SK-N-SH (cell line): ENCODE data around the gene SLIT1. TPM values are rescaled to one million over a fixed set of nuclear protein-coding genes. Genes with fewer than 3 reads are reported as not detected.

ENCODE experiments used
- CTCF ChIA-PET: fragments of 300-600, 350-600 bp; formaldehyde crosslinking; extraction: SDS; loops from one replicate; lab custom pipeline; 2021; lab: Yijun Ruan, JAX
- POLR2A ChIA-PET: fragments of 350-600 bp; sonication (Branson Sonifier 250); formaldehyde crosslinking; extraction: SDS; loops from one replicate; lab custom pipeline; 2020; ENCODE audit warnings: antibody characterized with exemption, inconsistent platforms; lab: Yijun Ruan, JAX
- DNase-seq: peaks from one replicate; pipeline ENCODE4 v3.0.0; 2012
- H2AFZ ChIP-seq: fragments of 200-600 bp; sonication (generic); 2 replicates; pipeline ENCODE4 v1.8.1; 2016; ENCODE audit warnings: antibody characterized with exemption, mild to moderate bottlenecking, low read depth
- H3F3A ChIP-seq: fragments of 200-600 bp; sonication (generic); replicated peaks from 2 replicates; pipeline ENCODE3; 2016; ENCODE audit warnings: antibody characterized with exemption, mild to moderate bottlenecking; ENCODE audit not compliant: insufficient read depth
- H3K27ac ChIP-seq, 2 experiments: fragments of 200-500 bp in 1 of 2; fragments of 200-600 bp in 1 of 2; sonication (Bioruptor generic) in 1 of 2; sonication (generic), shearing (Covaris generic) in 1 of 2; 2 replicates each; pipeline versions ENCODE4 v1.5.1 to v1.6.1; 2014 to 2016; ENCODE audit warnings: low read depth in 2 of 2, inconsistent platforms in 1 of 2, low read length in 1 of 2, mild to moderate bottlenecking in 1 of 2, mixed read lengths in 1 of 2
- H3K27me3 ChIP-seq: fragments of 200-600 bp; sonication (generic), shearing (Covaris generic); 2 replicates; pipeline ENCODE4 v1.6.1; 2016; ENCODE audit warnings: mixed run types; ENCODE audit not compliant: insufficient read depth
- H3K36me3 ChIP-seq, 2 experiments: fragments of 200-500 bp in 1 of 2; fragments of 200-600 bp in 1 of 2; sonication (Bioruptor generic) in 1 of 2; sonication (generic) in 1 of 2; replicated peaks in 1 of 2; 2 replicates each; pipeline versions ENCODE3 to v1.5.1; 2014 to 2016; ENCODE audit warnings: low read length in 1 of 2, mild to moderate bottlenecking in 1 of 2; ENCODE audit not compliant: insufficient read depth in 2 of 2, control insufficient read depth in 1 of 2
- H3K4me1 ChIP-seq, 2 experiments: fragments of 200-500 bp in 1 of 2; fragments of 200-600 bp in 1 of 2; sonication (Bioruptor generic) in 1 of 2; sonication (generic), shearing (Covaris generic) in 1 of 2; 2 replicates each; pipeline versions ENCODE4 v1.5.1 to v1.6.1; 2014 to 2016; ENCODE audit warnings: low read depth in 1 of 2, low read length in 1 of 2, mixed run types in 1 of 2; ENCODE audit not compliant: insufficient read depth in 2 of 2, control insufficient read depth in 1 of 2
- H3K4me2 ChIP-seq: fragments of 200-600 bp; sonication (generic), shearing (Covaris generic); 2 replicates; pipeline ENCODE4 v1.6.1; 2017; ENCODE audit warnings: mixed run types
- H3K4me3 ChIP-seq, 2 experiments: fragments of 200-500 bp in 1 of 2; fragments of 200-600 bp in 1 of 2; sonication (Bioruptor generic) in 1 of 2; sonication (generic), shearing (Covaris generic) in 1 of 2; 2 replicates each; pipeline versions ENCODE4 v1.5.1 to v1.8.1; 2014 to 2016; ENCODE audit warnings: low read depth in 2 of 2, inconsistent platforms in 1 of 2, low read length in 1 of 2, mild to moderate bottlenecking in 1 of 2, mixed read lengths in 1 of 2, moderate library complexity in 1 of 2
- H3K79me2 ChIP-seq: fragments of 200-600 bp; sonication (generic); 2 replicates; pipeline ENCODE4 v1.8.1; 2017; ENCODE audit warnings: mild to moderate bottlenecking; ENCODE audit not compliant: insufficient read depth
- H3K9ac ChIP-seq: fragments of 200-600 bp; sonication (generic); 2 replicates; pipeline ENCODE4 v1.6.1; 2017; ENCODE audit warnings: mixed run types
- H3K9me2 ChIP-seq: fragments of 200-600 bp; sonication (generic); 2 replicates; pipeline ENCODE4 v1.6.1; 2017; ENCODE audit warnings: mixed run types
- H3K9me3 ChIP-seq: fragments of 200-600 bp; sonication (generic); 2 replicates; pipeline ENCODE4 v1.6.1; 2017; ENCODE audit warnings: mixed run types, mild to moderate bottlenecking, moderate library complexity
- H4K20me1 ChIP-seq: fragments of 200-600 bp; sonication (generic); 2 replicates; pipeline ENCODE4 v1.6.1; 2017; ENCODE audit warnings: mild to moderate bottlenecking, mixed run types; ENCODE audit not compliant: insufficient read depth
- CHD2 ChIP-seq: fragments of 150-350 bp; IDR thresholded peaks from 2 replicates; pipeline ENCODE4 v1.6.1; 2018; ENCODE audit warnings: low read length; ENCODE audit not compliant: partially characterized antibody
- EP300 ChIP-seq, 2 experiments: IDR thresholded peaks; 2 replicates each; pipeline versions ENCODE4 v1.4.0 to v1.6.1; 2012; ENCODE audit warnings: borderline replicate concordance in 1 of 2, low read depth in 1 of 2, low read length in 1 of 2
- GABPA ChIP-seq: IDR thresholded peaks from 2 replicates; pipeline ENCODE4 v1.4.0; 2012; ENCODE audit warnings: low read depth, mild to moderate bottlenecking
- MXI1 ChIP-seq: IDR thresholded peaks from 2 replicates; pipeline ENCODE4 v1.6.1; 2012; ENCODE audit warnings: mild to moderate bottlenecking, low read depth, low read length, improper control_type of control experiment
- NFIC ChIP-seq: IDR thresholded peaks from 2 replicates; pipeline ENCODE4 v1.4.0; 2012; ENCODE audit warnings: borderline replicate concordance
- RAD21 ChIP-seq: IDR thresholded peaks from 2 replicates; pipeline ENCODE4 v1.6.1; 2012; ENCODE audit warnings: mild to moderate bottlenecking, low read length
- SIN3A ChIP-seq: IDR thresholded peaks from 2 replicates; pipeline ENCODE4 v1.6.1; 2012; ENCODE audit warnings: low read depth, mild to moderate bottlenecking, low read length, moderate library complexity, borderline replicate concordance
- WGBS: methylation state at CpG from one replicate; pipeline ENCODE4 v1.1.6; 2017; ENCODE audit warnings: low lambda C conversion rate; 5-methylcytosine and 5-hydroxymethylcytosine counted together
- polyA plus RNA-seq, 3 experiments: library from polyadenylated mRNA; depleted of rRNA; stranded (reverse); fragments of >200 nt; gene quantifications; 2 replicates each; pipeline ENCODE4 v1.2.3, GENCODE V29; 2012
- TF ChIP-seq, protein P1 (sequence below): IDR thresholded peaks from 2 replicates; pipeline ENCODE4 v1.6.1; 2012; ENCODE audit warnings: mild to moderate bottlenecking, low read depth, low read length, moderate library complexity
- TF ChIP-seq, protein P2 (sequence below): fragments of 150-350 bp; IDR thresholded peaks from 2 replicates; pipeline ENCODE4 v1.6.1; 2017; ENCODE audit warnings: antibody characterized with exemption, low read length, low read depth, borderline replicate concordance

SLIT1 gene
- polyA plus RNA-seq, 1 of the 3 experiments (the other 2 are of a cell fraction) = 0.05 TPM

DNA sequence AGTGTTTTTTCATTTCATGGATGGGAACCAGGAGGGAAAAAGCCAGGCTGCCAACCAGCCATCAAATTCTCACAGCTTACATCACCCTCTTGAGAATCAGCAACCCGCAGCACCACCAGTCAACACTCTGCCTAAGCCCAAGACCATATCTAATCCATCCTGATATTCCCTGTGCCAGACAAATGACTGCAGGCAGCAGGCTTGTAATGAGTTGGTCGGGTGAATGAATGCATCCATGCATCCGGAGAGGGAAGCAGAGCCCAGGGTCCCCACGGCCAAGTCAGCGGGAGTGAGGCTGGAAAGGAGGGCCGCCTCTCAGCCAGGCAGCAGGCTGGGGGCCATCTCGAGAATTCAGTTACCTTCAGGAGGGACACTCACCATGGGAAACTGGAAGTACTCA lies 46.9 kb downstream of the SLIT1 start:
- ChIA-PET CTCF (interaction anchor here (0.6 to 5.9 kb wide), 10 partner anchors 8 to 102 kb away, joined by 3 to 42 read pairs (median 6); no protein-coding TSS in a partner anchor), POLR2A (no interaction called here)
- Histone ChIP-seq H4K20me1 (no peaks in the 10 kb centered on the region), H3F3A (no peaks in the 10 kb centered on the region), H3K27ac (peak overlapping the region in 1 of 2 experiments; percentile 43; a peak in 1 of 4 replicates), H3K27me3 (peaks cover 23% of the 10 kb centered on the region), H3K4me1 (peaks cover 0 to 29% of the 10 kb centered on the region in 2 experiments; a peak in 2 of 4 replicates), H3K36me3 (no peaks in the 10 kb centered on the region), H3K9me2 (no peaks in the 10 kb centered on the region), H3K9ac (no peak overlapping the region), H3K9me3 (no peaks in the 10 kb centered on the region), H2AFZ (no peak overlapping the region), H3K4me3 (no peak overlapping the region), H3K79me2 (no peaks in the 10 kb centered on the region), H3K4me2 (no peak overlapping the region)
- 61% methylated on average over 7 of the region's 7 CpGs for WGBS
- TF ChIP-seq SIN3A = no peak
- TF ChIP-seq MXI1 = no peak
- TF ChIP-seq, protein P1, sequence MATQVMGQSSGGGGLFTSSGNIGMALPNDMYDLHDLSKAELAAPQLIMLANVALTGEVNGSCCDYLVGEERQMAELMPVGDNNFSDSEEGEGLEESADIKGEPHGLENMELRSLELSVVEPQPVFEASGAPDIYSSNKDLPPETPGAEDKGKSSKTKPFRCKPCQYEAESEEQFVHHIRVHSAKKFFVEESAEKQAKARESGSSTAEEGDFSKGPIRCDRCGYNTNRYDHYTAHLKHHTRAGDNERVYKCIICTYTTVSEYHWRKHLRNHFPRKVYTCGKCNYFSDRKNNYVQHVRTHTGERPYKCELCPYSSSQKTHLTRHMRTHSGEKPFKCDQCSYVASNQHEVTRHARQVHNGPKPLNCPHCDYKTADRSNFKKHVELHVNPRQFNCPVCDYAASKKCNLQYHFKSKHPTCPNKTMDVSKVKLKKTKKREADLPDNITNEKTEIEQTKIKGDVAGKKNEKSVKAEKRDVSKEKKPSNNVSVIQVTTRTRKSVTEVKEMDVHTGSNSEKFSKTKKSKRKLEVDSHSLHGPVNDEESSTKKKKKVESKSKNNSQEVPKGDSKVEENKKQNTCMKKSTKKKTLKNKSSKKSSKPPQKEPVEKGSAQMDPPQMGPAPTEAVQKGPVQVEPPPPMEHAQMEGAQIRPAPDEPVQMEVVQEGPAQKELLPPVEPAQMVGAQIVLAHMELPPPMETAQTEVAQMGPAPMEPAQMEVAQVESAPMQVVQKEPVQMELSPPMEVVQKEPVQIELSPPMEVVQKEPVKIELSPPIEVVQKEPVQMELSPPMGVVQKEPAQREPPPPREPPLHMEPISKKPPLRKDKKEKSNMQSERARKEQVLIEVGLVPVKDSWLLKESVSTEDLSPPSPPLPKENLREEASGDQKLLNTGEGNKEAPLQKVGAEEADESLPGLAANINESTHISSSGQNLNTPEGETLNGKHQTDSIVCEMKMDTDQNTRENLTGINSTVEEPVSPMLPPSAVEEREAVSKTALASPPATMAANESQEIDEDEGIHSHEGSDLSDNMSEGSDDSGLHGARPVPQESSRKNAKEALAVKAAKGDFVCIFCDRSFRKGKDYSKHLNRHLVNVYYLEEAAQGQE = no peak
- no peak for TF ChIP-seq CHD2
- no peak for TF ChIP-seq GABPA
- TF ChIP-seq EP300 (IDR thresholded peaks at IDR 0.05; ENCODE audit: borderline replicate concordance in 1 of 2, low read depth in 1 of 2, low read length in 1 of 2) = no peak
- TF ChIP-seq NFIC = no peak
- no peak for TF ChIP-seq RAD21
- no peak for DNase-seq

DNA sequence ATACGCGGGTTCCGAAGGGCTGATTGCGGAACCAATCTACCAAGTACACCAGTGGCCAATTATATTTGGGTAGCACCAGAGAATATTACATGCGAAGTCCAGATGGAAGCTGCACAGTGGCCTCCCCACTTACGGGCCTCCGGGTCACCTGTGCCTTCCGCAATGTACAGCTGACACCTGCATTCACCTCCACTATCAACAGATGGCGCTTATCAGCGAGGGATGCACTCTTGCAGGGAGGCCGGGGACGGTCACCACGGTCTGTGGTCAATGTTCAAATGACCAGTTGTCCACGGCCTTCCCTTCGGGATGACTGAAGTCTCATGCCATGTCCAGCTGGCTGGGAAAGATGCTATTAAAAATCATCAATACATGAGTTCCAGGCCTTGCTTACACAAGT lies 47.6 kb downstream of the SLIT1 start:
- Histone ChIP-seq H4K20me1 (no peaks in the 10 kb centered on the region), H3K9me3 (no peaks in the 10 kb centered on the region), H3K27me3 (peaks cover 23% of the 10 kb centered on the region), H3K79me2 (no peaks in the 10 kb centered on the region), H3K9ac (no peak overlapping the region), H3K36me3 (no peaks in the 10 kb centered on the region), H3F3A (no peaks in the 10 kb centered on the region), H3K4me2 (no peak overlapping the region), H2AFZ (no peak overlapping the region), H3K4me3 (no peak overlapping the region), H3K4me1 (peaks cover 0 to 29% of the 10 kb centered on the region in 2 experiments; a peak in 2 of 4 replicates), H3K27ac (no peak overlapping the region), H3K9me2 (no peaks in the 10 kb centered on the region)
- POLR2A ChIA-PET = no interaction called here
- DNase-seq = no peak
- peak; percentile 37 for TF ChIP-seq RAD21
- TF ChIP-seq, protein P2, sequence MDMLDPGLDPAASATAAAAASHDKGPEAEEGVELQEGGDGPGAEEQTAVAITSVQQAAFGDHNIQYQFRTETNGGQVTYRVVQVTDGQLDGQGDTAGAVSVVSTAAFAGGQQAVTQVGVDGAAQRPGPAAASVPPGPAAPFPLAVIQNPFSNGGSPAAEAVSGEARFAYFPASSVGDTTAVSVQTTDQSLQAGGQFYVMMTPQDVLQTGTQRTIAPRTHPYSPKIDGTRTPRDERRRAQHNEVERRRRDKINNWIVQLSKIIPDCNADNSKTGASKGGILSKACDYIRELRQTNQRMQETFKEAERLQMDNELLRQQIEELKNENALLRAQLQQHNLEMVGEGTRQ = no peak
- WGBS = 73% methylated on average over 12 of the region's 15 CpGs
- CTCF ChIA-PET = interaction anchor here (0.6 to 5.9 kb wide), 11 partner anchors 9 to 374 kb away, joined by 3 to 42 read pairs (median 6); no protein-coding TSS in a partner anchor
